K562 (cell line): Measurements from ENCODE around the gene TLNRD1. TPM values are rescaled to one million over a fixed set of nuclear protein-coding genes. Genes with fewer than 3 reads are reported as not detected.

Experiments used
- ATAC-seq: fragments of 200-7000 bp; cut with Tn5 transposase; 3 replicates; pipeline ENCODE4 v1.9.1; 2020; ENCODE audit warnings: moderate library complexity
- BruUV-seq: library from RNA; stranded (reverse); fragments of 400-500 nt; replicated peaks from 2 replicates; lab custom pipeline; 2021; lab: Mats Ljungman, UMichigan
- CTCF ChIA-PET: fragments of 300-600 bp; formaldehyde crosslinking; extraction: SDS; loops from one replicate; lab custom pipeline; 2021; ENCODE audit warnings: low intra/inter-chr PET ratio; lab: Yijun Ruan, JAX
- POLR2A ChIA-PET: fragments of 300-600, 350-650 bp; sonication (Branson Sonifier 250); formaldehyde crosslinking; extraction: SDS; loops from one replicate; lab custom pipeline; 2021; ENCODE audit warnings: antibody characterized with exemption, inconsistent platforms; lab: Yijun Ruan, JAX
- DNase-seq, 4 experiments: peaks; one replicate each; pipeline versions ENCODE4 v3.0.0 to v3.0.0-alpha.2; 2011 to 2018; ENCODE audit warnings: low spot score in 3 of 4, mixed read lengths in 3 of 4; ENCODE audit errors: extremely low read depth in 1 of 4
- FAIRE-seq: peaks from 2 replicates; lab custom pipeline; 2011; peaks lifted over from hg19 to GRCh38; lab: Jason Lieb, UNC
- H2AFZ ChIP-seq: 2 replicates; pipeline ENCODE4 v1.6.0; 2011; ENCODE audit warnings: low read depth, low read length, control low read depth, inconsistent platforms
- H3K27ac ChIP-seq: fragments of 200-600 bp; 3 replicates; pipeline ENCODE4 v1.8.0; 2011; ENCODE audit warnings: low read depth, mild to moderate bottlenecking, control low read depth, inconsistent platforms, low read length, moderate library complexity, mixed read lengths; ENCODE audit errors: extremely low read depth
- H3K27me3 ChIP-seq, 2 experiments: fragments of 300-600 bp in 1 of 2; 2 replicates in 1 of 2; 3 replicates in 1 of 2; pipeline versions ENCODE4 v1.6.0 to v1.8.0; 2011; ENCODE audit warnings: inconsistent platforms in 2 of 2, low read length in 2 of 2, mild to moderate bottlenecking in 1 of 2, mixed read lengths in 1 of 2, moderate library complexity in 1 of 2; ENCODE audit not compliant: control insufficient read depth in 2 of 2, insufficient read depth in 2 of 2
- H3K36me3 ChIP-seq: fragments of 300-600 bp; 3 replicates; pipeline ENCODE4 v1.8.0; 2011; ENCODE audit warnings: mild to moderate bottlenecking, low read length, inconsistent platforms; ENCODE audit not compliant: control insufficient read depth, insufficient read depth
- H3K4me1 ChIP-seq, 2 experiments: fragments of 200-600 bp in 1 of 2; replicated peaks in 1 of 2; 2 replicates in 1 of 2; 3 replicates in 1 of 2; pipeline versions ENCODE4 v1.5.1 to v1.8.0; 2011; ENCODE audit warnings: inconsistent platforms in 2 of 2, low read length in 2 of 2, mild to moderate bottlenecking in 1 of 2, mixed read lengths in 1 of 2, moderate library complexity in 1 of 2; ENCODE audit not compliant: control insufficient read depth in 2 of 2, insufficient read depth in 2 of 2
- H3K4me2 ChIP-seq: 2 replicates; pipeline ENCODE4 v1.6.1; 2011; ENCODE audit warnings: low read length, control low read depth, inconsistent platforms, mixed read lengths; ENCODE audit not compliant: insufficient read depth
- H3K4me3 ChIP-seq: fragments of 200-600 bp; sonication (generic), shearing (Covaris generic); 2 replicates; pipeline ENCODE4 v1.5.1; 2016; ENCODE audit warnings: control low read depth, inconsistent platforms
- H3K79me2 ChIP-seq: fragments of 200-600 bp; 3 replicates; pipeline ENCODE4 v1.8.0; 2011; ENCODE audit warnings: low read length, inconsistent platforms; ENCODE audit not compliant: control insufficient read depth, insufficient read depth
- H3K9ac ChIP-seq, 2 experiments: 2 replicates each; pipeline versions ENCODE4 v1.6.0 to v1.6.1; 2011; ENCODE audit warnings: low read depth in 2 of 2, low read length in 2 of 2, control low read depth in 1 of 2, inconsistent platforms in 1 of 2, mild to moderate bottlenecking in 1 of 2, mixed read lengths in 1 of 2; ENCODE audit not compliant: insufficient read depth in 1 of 2
- H3K9me1 ChIP-seq: one replicate; pipeline ENCODE4 v1.6.0; 2011; ENCODE audit warnings: inconsistent platforms, mild to moderate bottlenecking, low read length, moderate library complexity; ENCODE audit not compliant: control insufficient read depth, insufficient read depth
- H3K9me3 ChIP-seq: replicated peaks from 2 replicates; pipeline ENCODE4 v1.5.1; 2011; ENCODE audit warnings: low read depth, low read length, inconsistent platforms; ENCODE audit not compliant: control insufficient read depth, insufficient read depth
- H4K20me1 ChIP-seq: replicated peaks from 2 replicates; pipeline ENCODE4 v1.6.1; 2011; ENCODE audit warnings: low read length, inconsistent platforms, mixed read lengths; ENCODE audit not compliant: control insufficient read depth, insufficient read depth
- BHLHE40 ChIP-seq: IDR thresholded peaks from 2 replicates; pipeline ENCODE4 v1.6.1; 2011; ENCODE audit warnings: low read length, improper control_type of control experiment
- DMBX1 ChIP-seq: fragments of 250-450 bp; sonication (Bioruptor Pico); IDR thresholded peaks from 2 replicates; pipeline ENCODE4 v1.8.0; 2022; ENCODE audit warnings: inconsistent platforms, mild to moderate bottlenecking, moderate library complexity, borderline replicate concordance
- IRF1 ChIP-seq: sonication (generic); formaldehyde crosslinking; IDR thresholded peaks from 2 replicates; pipeline ENCODE4 v1.8.0; 2022; ENCODE audit warnings: missing genetic modification reagents, mild to moderate bottlenecking, borderline replicate concordance
- MCM5 ChIP-seq: fragments of 450-650 bp; IDR thresholded peaks from 2 replicates; pipeline ENCODE4 v1.6.1; 2016; ENCODE audit warnings: low read depth
- XRCC3 ChIP-seq: fragments of 450-650 bp; IDR thresholded peaks from 2 replicates; pipeline ENCODE4 v1.6.1; 2017; ENCODE audit warnings: mild to moderate bottlenecking, moderate library complexity
- ZNF174 ChIP-seq: fragments of 250-450 bp; sonication (Bioruptor Pico); IDR thresholded peaks from 2 replicates; pipeline ENCODE4 v1.4.0; 2020; ENCODE audit warnings: mild to moderate bottlenecking
- WGBS: fragments of 100-300 bp; shearing (Covaris generic); methylation state at CpG from one replicate; pipeline ENCODE4 v1.1.6; 2016; ENCODE audit warnings: low coverage, mixed read lengths; ENCODE audit not compliant: insufficient coverage; ENCODE audit errors: missing lambda C conversion rate; 5-methylcytosine and 5-hydroxymethylcytosine counted together
- in situ Hi-C: fragments of 300-500 bp; cut with MboI; formaldehyde crosslinking; loops from 4 replicates; pipeline ENCODE4 v1.15.0; 2018; ENCODE audit warnings: inconsistent platforms, mixed read lengths
- intact Hi-C: fragments of 100-400 bp; cut with micrococcal nuclease; formaldehyde crosslinking; loops from 2 replicates; pipeline ENCODE4 v1.14.2; 2022
- polyA plus RNA-seq, 8 experiments: library from polyadenylated mRNA; depleted of rRNA in 4 of 8; stranded (reverse) in 5 of 8; unstranded in 3 of 8; fragments of >200 nt; fragmentation: Nextera tagmentation in 2 of 8; fragmentation: Illumina TruSeq in 1 of 8; extraction: Ambion mirVana in 2 of 8; extraction: Trizol in 1 of 8; gene quantifications; 2 replicates each; pipeline versions ENCODE4 v1.2.1 to v1.2.3, GENCODE V29; 2011 to 2014; ENCODE audit warnings: inconsistent platforms in 1 of 8, missing spikeins in 1 of 8
- total RNA-seq, 7 experiments: library from RNA; depleted of rRNA in 6 of 7; stranded (reverse); fragments of >200 nt in 6 of 7; fragmentation: Illumina TruSeq in 2 of 7; extraction: Trizol in 2 of 7; gene quantifications; 2 replicates each; pipeline versions ENCODE4 v1.2.1 to v1.2.3, GENCODE V29; 2011 to 2021; ENCODE audit warnings: low replicate concordance in 1 of 7
- TF ChIP-seq, protein P1 (sequence below): sonication (generic); formaldehyde crosslinking; IDR thresholded peaks from 2 replicates; pipeline ENCODE4 v1.8.1; 2023; ENCODE audit warnings: mild to moderate bottlenecking, missing genetic modification reagents

TLNRD1 gene
- total and polyA plus RNA-seq, 9 of the 15 experiments (the other 6 are each of a cell fraction or from before 2014, with no cell fraction given): 1.1 to 33.1 (median 5.7) TPM

DNA sequence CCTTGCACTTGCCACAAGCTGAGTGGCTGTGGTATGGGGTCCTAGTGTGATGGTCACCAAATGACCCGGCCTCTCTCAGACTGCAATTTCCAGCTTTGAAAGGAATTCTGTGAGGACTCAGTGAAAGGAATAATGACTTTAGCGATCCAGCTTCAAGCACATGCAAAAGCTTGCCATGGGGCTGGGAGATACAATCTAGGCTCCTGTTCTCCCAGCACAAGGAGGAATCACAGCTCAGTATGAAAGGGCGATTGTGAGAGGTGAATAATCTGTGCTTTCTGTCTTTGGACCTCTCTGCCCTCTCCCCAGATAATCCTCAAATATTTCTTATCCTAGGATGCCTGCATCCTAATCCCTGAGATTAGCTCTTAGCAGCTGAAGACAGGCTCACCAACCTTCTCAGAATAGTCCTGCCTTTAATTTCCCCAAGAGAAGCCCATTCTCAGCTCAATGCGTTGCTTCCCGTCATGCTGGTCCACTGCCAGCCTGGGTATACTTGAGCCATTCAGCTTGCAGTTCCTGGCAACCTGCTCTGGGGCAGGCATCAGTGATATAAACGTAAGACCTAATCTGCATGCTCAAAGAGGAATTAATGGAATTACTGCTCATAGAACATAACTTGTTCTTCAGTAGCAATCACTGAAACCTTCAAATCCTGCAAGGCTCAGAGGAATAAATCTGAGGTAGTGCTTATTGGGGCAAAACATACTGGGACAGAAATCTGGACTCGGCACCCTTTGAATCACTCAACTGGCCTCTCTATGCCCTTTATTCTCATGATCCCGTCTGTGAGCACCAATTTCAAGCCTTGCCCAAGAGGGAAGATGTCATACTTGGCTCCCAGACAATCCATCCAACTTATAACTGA lies 15.1 kb downstream of the TLNRD1 start:
- WGBS: 17% methylated on average over 7 of the region's 8 CpGs
- FAIRE-seq (no peak), ATAC-seq (no peak), DNase-seq (no peak)
- no peaks in the 10 kb centered on the region for H3K9me1 ChIP-seq
- in situ Hi-C loops: no loop called here
- no TSS peak for BruUV-seq
- no peaks in the 10 kb centered on the region for H4K20me1 ChIP-seq
- ChIA-PET CTCF (no interaction called here), POLR2A (interaction anchor here (0.5 to 1.1 kb wide), 2 partner anchors 16 to 855 kb away, joined by 3 to 4 read pairs; partner anchors contain the start of gene TLNRD1)
- no peak overlapping the region for H3K27ac ChIP-seq
- intact Hi-C loops: no loop called here
- no peak overlapping the region for H3K4me2 ChIP-seq
- no peaks in the 10 kb centered on the region for H3K4me1 ChIP-seq
- no peak for TF ChIP-seq XRCC3
- no peak for TF ChIP-seq BHLHE40
- no peak for TF ChIP-seq ZNF174 (CRISPR knock-in tag)
- TF ChIP-seq, protein P1, sequence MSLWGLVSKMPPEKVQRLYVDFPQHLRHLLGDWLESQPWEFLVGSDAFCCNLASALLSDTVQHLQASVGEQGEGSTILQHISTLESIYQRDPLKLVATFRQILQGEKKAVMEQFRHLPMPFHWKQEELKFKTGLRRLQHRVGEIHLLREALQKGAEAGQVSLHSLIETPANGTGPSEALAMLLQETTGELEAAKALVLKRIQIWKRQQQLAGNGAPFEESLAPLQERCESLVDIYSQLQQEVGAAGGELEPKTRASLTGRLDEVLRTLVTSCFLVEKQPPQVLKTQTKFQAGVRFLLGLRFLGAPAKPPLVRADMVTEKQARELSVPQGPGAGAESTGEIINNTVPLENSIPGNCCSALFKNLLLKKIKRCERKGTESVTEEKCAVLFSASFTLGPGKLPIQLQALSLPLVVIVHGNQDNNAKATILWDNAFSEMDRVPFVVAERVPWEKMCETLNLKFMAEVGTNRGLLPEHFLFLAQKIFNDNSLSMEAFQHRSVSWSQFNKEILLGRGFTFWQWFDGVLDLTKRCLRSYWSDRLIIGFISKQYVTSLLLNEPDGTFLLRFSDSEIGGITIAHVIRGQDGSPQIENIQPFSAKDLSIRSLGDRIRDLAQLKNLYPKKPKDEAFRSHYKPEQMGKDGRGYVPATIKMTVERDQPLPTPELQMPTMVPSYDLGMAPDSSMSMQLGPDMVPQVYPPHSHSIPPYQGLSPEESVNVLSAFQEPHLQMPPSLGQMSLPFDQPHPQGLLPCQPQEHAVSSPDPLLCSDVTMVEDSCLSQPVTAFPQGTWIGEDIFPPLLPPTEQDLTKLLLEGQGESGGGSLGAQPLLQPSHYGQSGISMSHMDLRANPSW: no peak
- no peak for TF ChIP-seq DMBX1 (CRISPR knock-in tag)
- no peak for TF ChIP-seq MCM5
- no peak for TF ChIP-seq IRF1
- no peak overlapping the region for H3K9ac ChIP-seq
- no peaks in the 10 kb centered on the region for H3K79me2 ChIP-seq
- H3K36me3 ChIP-seq: no peaks in the 10 kb centered on the region
- H2AFZ ChIP-seq: no peak overlapping the region
- H3K9me3 ChIP-seq: no peaks in the 10 kb centered on the region
- H3K4me3 ChIP-seq: no peak overlapping the region
- H3K27me3 ChIP-seq: no peaks in the 10 kb centered on the region
